Endothelial cell of umbilical vein (primary cell): ENCODE measurements around the gene ZBTB37. TPM values are rescaled to one million over a fixed set of nuclear protein-coding genes. Genes with fewer than 3 reads are reported as not detected.
A peak's percentile ranks its signal among the peaks of the same experiment; 100 is the strongest.

Experiments used
- BruUV-seq: library from RNA; stranded (reverse); fragments of 400-500 nt; replicated peaks from 2 replicates; lab custom pipeline; 2021; lab: Mats Ljungman, UMichigan
- CTCF ChIA-PET: fragments of 300-600, 350-600 bp; sonication (Branson Sonifier 250); formaldehyde crosslinking; loops from one replicate; lab custom pipeline; 2021; ENCODE audit warnings: antibody characterized with exemption, inconsistent platforms; lab: Charles Lee
- POLR2A ChIA-PET: fragments of 300-600, 350-600 bp; sonication (Branson Sonifier 250); formaldehyde crosslinking; loops from one replicate; lab custom pipeline; 2021; ENCODE audit warnings: antibody characterized with exemption, inconsistent platforms; lab: Charles Lee
- DNase-seq: peaks from one replicate; pipeline ENCODE4 v3.0.0-alpha.2; 2011; ENCODE audit warnings: low read depth, low spot score
- FAIRE-seq: peaks from 2 replicates; lab custom pipeline; 2011; peaks lifted over from hg19 to GRCh38; lab: Jason Lieb, UNC
- H2AFZ ChIP-seq: 2 replicates; pipeline ENCODE4 v1.6.0; 2012; ENCODE audit warnings: low read depth, low read length, control low read depth, inconsistent platforms
- H3K27ac ChIP-seq: 2 replicates; pipeline ENCODE4 v1.5.1; 2011; ENCODE audit warnings: low read depth, mild to moderate bottlenecking, control low read depth, low read length, moderate library complexity; ENCODE audit not compliant: insufficient read depth
- H3K27me3 ChIP-seq, 2 experiments: 2 replicates each; pipeline versions ENCODE4 v1.6.0 to v1.6.1; 2011; ENCODE audit warnings: low read length in 2 of 2, mixed read lengths in 1 of 2; ENCODE audit not compliant: control insufficient read depth in 2 of 2, insufficient read depth in 2 of 2
- H3K36me3 ChIP-seq, 2 experiments: 2 replicates in 1 of 2; 3 replicates in 1 of 2; pipeline ENCODE4 v1.5.1; 2011; ENCODE audit warnings: low read length in 2 of 2, mild to moderate bottlenecking in 1 of 2, moderate library complexity in 1 of 2; ENCODE audit not compliant: control insufficient read depth in 2 of 2, insufficient read depth in 2 of 2; ENCODE audit errors: extremely low read depth in 1 of 2
- H3K4me1 ChIP-seq: 3 replicates; pipeline ENCODE4 v1.5.1; 2011; ENCODE audit warnings: mild to moderate bottlenecking, low read length; ENCODE audit not compliant: control insufficient read depth, insufficient read depth; ENCODE audit errors: extremely low read depth
- H3K4me2 ChIP-seq: 2 replicates; pipeline ENCODE4 v1.6.1; 2011; ENCODE audit warnings: low read length, control low read depth, mixed read lengths; ENCODE audit not compliant: insufficient read depth
- H3K4me3 ChIP-seq, 3 experiments: fragments of 200-600 bp in 1 of 3; sonication (generic), shearing (Covaris generic) in 1 of 3; replicated peaks in 1 of 3; 2 replicates each; pipeline ENCODE4 v1.5.1; 2011 to 2016; ENCODE audit warnings: control low read depth in 3 of 3, low read length in 3 of 3, mild to moderate bottlenecking in 2 of 3, inconsistent platforms in 1 of 3, low read depth in 1 of 3, moderate library complexity in 1 of 3; ENCODE audit not compliant: insufficient read depth in 1 of 3
- H3K79me2 ChIP-seq: 2 replicates; pipeline ENCODE4 v1.6.0; 2012; ENCODE audit warnings: low read length, inconsistent platforms; ENCODE audit not compliant: control insufficient read depth, insufficient read depth
- H3K9ac ChIP-seq: replicated peaks from 2 replicates; pipeline ENCODE3; 2011; ENCODE audit warnings: low read length, control low read depth; ENCODE audit not compliant: insufficient read depth; ENCODE audit errors: extremely low read depth
- H3K9me1 ChIP-seq: replicated peaks from 3 replicates; pipeline ENCODE4 v1.6.0; 2011; ENCODE audit warnings: mild to moderate bottlenecking, low read length; ENCODE audit not compliant: control insufficient read depth, insufficient read depth; ENCODE audit errors: extremely low read depth
- H3K9me3 ChIP-seq: replicated peaks from 2 replicates; pipeline ENCODE4 v1.5.1; 2012; ENCODE audit warnings: low read length, inconsistent platforms; ENCODE audit not compliant: control insufficient read depth, insufficient read depth
- H4K20me1 ChIP-seq: replicated peaks from 2 replicates; pipeline ENCODE3; 2011; ENCODE audit warnings: mild to moderate bottlenecking, low read length; ENCODE audit not compliant: control insufficient read depth, insufficient read depth; ENCODE audit errors: extremely low read depth
- CTCF ChIP-seq, 2 donors: IDR thresholded peaks; 1 replicate in 1 of 2; 2 replicates in 1 of 2; pipeline ENCODE4 v1.5.1; 2011; ENCODE audit warnings: low read length in 2 of 2, mild to moderate bottlenecking in 2 of 2, moderate library complexity in 2 of 2, control low read depth in 1 of 2, inconsistent platforms in 1 of 2, low read depth in 1 of 2; ENCODE audit not compliant: insufficient read depth in 1 of 2; ENCODE audit errors: extremely low read depth in 1 of 2
- EZH2 ChIP-seq: IDR thresholded peaks from 2 replicates; pipeline ENCODE4 v1.6.1; 2012; ENCODE audit warnings: borderline replicate concordance, low read depth, mild to moderate bottlenecking, moderate library complexity, low read length, inconsistent platforms; ENCODE audit not compliant: severe bottlenecking
- FOS ChIP-seq: IDR thresholded peaks from 2 replicates; pipeline ENCODE4 v1.6.1; 2011; ENCODE audit warnings: mild to moderate bottlenecking, low read length, moderate library complexity, borderline replicate concordance; ENCODE audit not compliant: insufficient read depth
- GATA2 ChIP-seq: IDR thresholded peaks from 2 replicates; pipeline ENCODE4 v1.7.0; 2011; ENCODE audit warnings: low read depth, mild to moderate bottlenecking, moderate library complexity, mixed read lengths, low read length; ENCODE audit not compliant: insufficient read length, insufficient read depth
- JUN ChIP-seq: IDR thresholded peaks from 2 replicates; pipeline ENCODE4 v1.6.1; 2011; ENCODE audit warnings: borderline replicate concordance, low read depth; ENCODE audit not compliant: insufficient read length, insufficient read depth
- MAX ChIP-seq: IDR thresholded peaks from 2 replicates; pipeline ENCODE4 v1.6.1; 2011; ENCODE audit not compliant: insufficient read depth, insufficient read length
- MYC ChIP-seq: IDR thresholded peaks from one replicate; pipeline ENCODE4 v1.6.1; 2011; ENCODE audit warnings: mild to moderate bottlenecking, low read depth, low read length
- POLR2A ChIP-seq: IDR thresholded peaks from 2 replicates; pipeline ENCODE4 v1.6.1; 2012; ENCODE audit warnings: low read depth, mild to moderate bottlenecking, control low read depth, low read length
- POLR2AphosphoS5 ChIP-seq: IDR thresholded peaks from 2 replicates; pipeline ENCODE4 v1.6.1; 2012; ENCODE audit warnings: low read depth, mild to moderate bottlenecking, control low read depth, low read length, moderate library complexity; ENCODE audit not compliant: insufficient read depth
- dilution Hi-C: fragments of 300-500 bp; cut with MboI; formaldehyde crosslinking; loops from one replicate; pipeline ENCODE4 v1.15.0; 2019; ENCODE audit warnings: low sequenced_read_pairs; ENCODE audit not compliant: extremely low pct_ligation_motif_present
- intact Hi-C: fragments of 100-400 bp; cut with micrococcal nuclease; formaldehyde crosslinking; loops from one replicate; pipeline ENCODE4 v1.10.0; 2022
- polyA plus RNA-seq, 4 experiments: library from polyadenylated mRNA; depleted of rRNA in 3 of 4; stranded (reverse) in 3 of 4; unstranded in 1 of 4; fragments of >200 nt; gene quantifications; 2 replicates each; pipeline versions ENCODE4 v1.2.1 to v1.2.3, GENCODE V29; 2011 to 2012; ENCODE audit warnings: missing spikeins in 1 of 4
- total RNA-seq: library from RNA; stranded (reverse); gene quantifications from 2 replicates; pipeline ENCODE4 v1.2.3, GENCODE V29; 2021

The ZBTB37 gene
- total and polyA plus RNA-seq, 2 donors (not counting 3 experiments of a cell fraction or from before 2014, with no cell fraction given): 0.94 to 5.9 TPM

- Histone ChIP-seq H3K4me3 (peak overlapping the region; percentile 36 to 99 (median 90)), H3K9me3 (no peaks in the 10 kb centered on the region), H3K9ac (peak overlapping the region; percentile 74), H3K27ac (peak overlapping the region; percentile 31), H2AFZ (no peak overlapping the region), H3K27me3 (no peaks in the 10 kb centered on the region), H4K20me1 (peaks cover 8% of the 10 kb centered on the region), H3K4me2 (peak overlapping the region; percentile 95), H3K9me1 (no peaks in the 10 kb centered on the region), H3K79me2 (peaks cover 37% of the 10 kb centered on the region), H3K4me1 (peaks cover 37% of the 10 kb centered on the region), H3K36me3 (peaks cover 18 to 40% of the 10 kb centered on the region in 2 experiments)
- TF ChIP-seq FOS (no peak), JUN (no peak), POLR2AphosphoS5 (peak; percentile 7), MYC (no peak), CTCF (IDR thresholded peaks at IDR 0.05; ENCODE audit: extremely low read depth in 1 of 2, insufficient read depth in 1 of 2, low read depth in 1 of 2, low read length in 2 of 2) (no peak), MAX (no peak), POLR2A (peak; percentile 14), GATA2 (no peak), EZH2 (no peak)
- dilution Hi-C loops (no loop called here), intact Hi-C loops (loop anchor here (5.0 kb wide), 2 partner anchors 1118 to 1132 kb away; partner anchors contain the start of gene CACYBP)
- CTCF ChIA-PET: interaction anchor here (0.6 to 2.2 kb wide), 3 partner anchors 18 to 436 kb away, joined by 4 to 6 read pairs (median 5); partner anchors contain the start of gene DARS2
- FAIRE-seq (no peak), DNase-seq (no peak)
- POLR2A ChIA-PET: interaction anchor here (1.0 to 1.6 kb wide), 4 partner anchors 11 to 157 kb away, joined by 4 to 5 read pairs (median 4); partner anchors contain the start of gene RC3H1
- BruUV-seq: no TSS peak
Measured at GRCh38 chr1:173865468-173866164, 2.6 kb upstream of the ZBTB37 start.
